K562 (cell line): ENCODE data around the gene ARMH1. TPM values are rescaled to one million over a fixed set of nuclear protein-coding genes. Genes with fewer than 3 reads are reported as not detected.

Experiments used
- ATF1 ChIP-seq, 2 experiments: fragments of 450-650 bp in 1 of 2; IDR thresholded peaks; 2 replicates each; pipeline ENCODE4 v1.6.1; 2016; ENCODE audit warnings: missing compliant biosample characterization in 1 of 2, missing genetic modification characterization in 1 of 2
- CEBPB ChIP-seq: fragments of 450-650 bp; IDR thresholded peaks from 2 replicates; pipeline ENCODE4 v1.6.1; 2016; ENCODE audit warnings: missing genetic modification characterization, missing compliant biosample characterization
- CTBP1 ChIP-seq: fragments of 450-650 bp; IDR thresholded peaks from 2 replicates; pipeline ENCODE4 v1.6.1; 2016; ENCODE audit warnings: borderline replicate concordance
- DPF2 ChIP-seq: fragments of 450-650 bp; IDR thresholded peaks from 2 replicates; pipeline ENCODE4 v1.6.1; 2016
- ERF ChIP-seq: fragments of 450-650 bp; formaldehyde crosslinking; IDR thresholded peaks from 2 replicates; pipeline ENCODE4 v1.4.0; 2020; ENCODE audit warnings: mild to moderate bottlenecking, mixed read lengths
- GABPB1 ChIP-seq: sonication (generic); formaldehyde crosslinking; IDR thresholded peaks from 2 replicates; pipeline ENCODE4 v1.8.0; 2022; ENCODE audit warnings: mild to moderate bottlenecking, missing genetic modification reagents
- HMGN3 ChIP-seq: IDR thresholded peaks from 2 replicates; pipeline ENCODE4 v1.6.1; 2011; ENCODE audit warnings: borderline replicate concordance, low read depth, mild to moderate bottlenecking, mixed read lengths, low read length; ENCODE audit not compliant: insufficient read length; ENCODE audit errors: extremely low read depth
- MCM7 ChIP-seq, 2 experiments: fragments of 450-650 bp; IDR thresholded peaks; 2 replicates each; pipeline ENCODE4 v1.6.1; 2016 to 2018
- MECOM ChIP-seq: fragments of 250-450 bp; sonication (Bioruptor Pico); IDR thresholded peaks from 2 replicates; pipeline ENCODE4 v1.8.0; 2022; ENCODE audit warnings: inconsistent platforms
- MEIS2 ChIP-seq: fragments of 450-650 bp; IDR thresholded peaks from 2 replicates; pipeline ENCODE4 v1.6.1; 2014; ENCODE audit warnings: mild to moderate bottlenecking; ENCODE audit not compliant: partially characterized antibody
- NFYB ChIP-seq: IDR thresholded peaks from 2 replicates; pipeline ENCODE4 v1.6.1; 2011; ENCODE audit warnings: mild to moderate bottlenecking, moderate library complexity; ENCODE audit not compliant: insufficient read length; ENCODE audit errors: extremely low read depth
- PHF8 ChIP-seq: fragments of 200-600 bp; sonication (generic); IDR thresholded peaks from 2 replicates; pipeline ENCODE4 v1.6.1; 2012; ENCODE audit warnings: mixed run types, mild to moderate bottlenecking, inconsistent platforms, low read length, moderate library complexity, borderline replicate concordance
- PML ChIP-seq: IDR thresholded peaks from 2 replicates; pipeline ENCODE4 v1.6.1; 2012; ENCODE audit warnings: low read length, inconsistent platforms
- RBM22 ChIP-seq: fragments of 200-400 bp; formaldehyde crosslinking; IDR thresholded peaks from 2 replicates; pipeline ENCODE4 v1.6.1; 2018; ENCODE audit warnings: low read length, low read depth; ENCODE audit not compliant: poor library complexity, severe bottlenecking
- RFX5 ChIP-seq: IDR thresholded peaks from 2 replicates; pipeline ENCODE4 v1.6.1; 2011; ENCODE audit warnings: low read depth, mild to moderate bottlenecking, improper control_type of control experiment, low read length
- STAT6 ChIP-seq: sonication (generic); formaldehyde crosslinking; IDR thresholded peaks from 2 replicates; pipeline ENCODE4 v1.8.1; 2023; ENCODE audit warnings: mild to moderate bottlenecking, missing genetic modification reagents
- TAF9B ChIP-seq: fragments of 450-650 bp; IDR thresholded peaks from 2 replicates; pipeline ENCODE4 v1.6.1; 2018; ENCODE audit warnings: mild to moderate bottlenecking; ENCODE audit not compliant: partially characterized antibody
- TARDBP ChIP-seq: fragments of 450-650 bp; IDR thresholded peaks from 2 replicates; pipeline ENCODE4 v1.6.1; 2016
- ZNF212 ChIP-seq: fragments of 450-650 bp; formaldehyde crosslinking; IDR thresholded peaks from 2 replicates; pipeline ENCODE4 v1.4.0; 2020; ENCODE audit warnings: mild to moderate bottlenecking
- ZNF274 ChIP-seq: IDR thresholded peaks from 2 replicates; pipeline ENCODE4 v1.6.1; 2011; ENCODE audit warnings: low read depth, mild to moderate bottlenecking, low read length, moderate library complexity, borderline replicate concordance
- polyA plus RNA-seq, 8 experiments: library from polyadenylated mRNA; depleted of rRNA in 4 of 8; stranded (reverse) in 5 of 8; unstranded in 3 of 8; fragments of >200 nt; fragmentation: Nextera tagmentation in 2 of 8; fragmentation: Illumina TruSeq in 1 of 8; extraction: Ambion mirVana in 2 of 8; extraction: Trizol in 1 of 8; gene quantifications; 2 replicates each; pipeline versions ENCODE4 v1.2.1 to v1.2.3, GENCODE V29; 2011 to 2014; ENCODE audit warnings: inconsistent platforms in 1 of 8, missing spikeins in 1 of 8
- total RNA-seq, 7 experiments: library from RNA; depleted of rRNA in 6 of 7; stranded (reverse); fragments of >200 nt in 6 of 7; fragmentation: Illumina TruSeq in 2 of 7; extraction: Trizol in 2 of 7; gene quantifications; 2 replicates each; pipeline versions ENCODE4 v1.2.1 to v1.2.3, GENCODE V29; 2011 to 2021; ENCODE audit warnings: low replicate concordance in 1 of 7
- TF ChIP-seq, protein P1 (sequence below): fragments of 250-450 bp; sonication (Bioruptor Pico); IDR thresholded peaks from 2 replicates; pipeline ENCODE4 v1.4.0; 2020; ENCODE audit warnings: mild to moderate bottlenecking, moderate library complexity

The ARMH1 gene
- total and polyA plus RNA-seq, 9 of the 15 experiments (the other 6 are each of a cell fraction or from before 2014, with no cell fraction given) = 0.41 TPM; not detected in 8

- TF ChIP-seq, protein P1, sequence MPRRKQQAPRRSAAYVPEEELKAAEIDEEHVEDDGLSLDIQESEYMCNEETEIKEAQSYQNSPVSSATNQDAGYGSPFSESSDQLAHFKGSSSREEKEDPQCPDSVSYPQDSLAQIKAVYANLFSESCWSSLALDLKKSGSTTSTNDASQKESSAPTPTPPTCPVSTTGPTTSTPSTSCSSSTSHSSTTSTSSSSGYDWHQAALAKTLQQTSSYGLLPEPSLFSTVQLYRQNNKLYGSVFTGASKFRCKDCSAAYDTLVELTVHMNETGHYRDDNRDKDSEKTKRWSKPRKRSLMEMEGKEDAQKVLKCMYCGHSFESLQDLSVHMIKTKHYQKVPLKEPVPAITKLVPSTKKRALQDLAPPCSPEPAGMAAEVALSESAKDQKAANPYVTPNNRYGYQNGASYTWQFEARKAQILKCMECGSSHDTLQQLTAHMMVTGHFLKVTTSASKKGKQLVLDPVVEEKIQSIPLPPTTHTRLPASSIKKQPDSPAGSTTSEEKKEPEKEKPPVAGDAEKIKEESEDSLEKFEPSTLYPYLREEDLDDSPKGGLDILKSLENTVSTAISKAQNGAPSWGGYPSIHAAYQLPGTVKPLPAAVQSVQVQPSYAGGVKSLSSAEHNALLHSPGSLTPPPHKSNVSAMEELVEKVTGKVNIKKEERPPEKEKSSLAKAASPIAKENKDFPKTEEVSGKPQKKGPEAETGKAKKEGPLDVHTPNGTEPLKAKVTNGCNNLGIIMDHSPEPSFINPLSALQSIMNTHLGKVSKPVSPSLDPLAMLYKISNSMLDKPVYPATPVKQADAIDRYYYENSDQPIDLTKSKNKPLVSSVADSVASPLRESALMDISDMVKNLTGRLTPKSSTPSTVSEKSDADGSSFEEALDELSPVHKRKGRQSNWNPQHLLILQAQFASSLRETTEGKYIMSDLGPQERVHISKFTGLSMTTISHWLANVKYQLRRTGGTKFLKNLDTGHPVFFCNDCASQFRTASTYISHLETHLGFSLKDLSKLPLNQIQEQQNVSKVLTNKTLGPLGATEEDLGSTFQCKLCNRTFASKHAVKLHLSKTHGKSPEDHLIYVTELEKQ = no peak
- TF ChIP-seq STAT6 (CRISPR knock-in tag) (peak; percentile 74; the same call in 1 of the 2 replicates), HMGN3 (peak; percentile 73), MECOM (peak; percentile 48; the same call in 1 of the 2 replicates), GABPB1 (peak; percentile 86), ZNF274 (no peak), RFX5 (peak; percentile 44), MEIS2 (no peak), TARDBP (no peak), ATF1 (CRISPR knock-in tag; IDR thresholded peaks at IDR 0.05) (no peak), ATF1 (tag; IDR thresholded peaks at IDR 0.05) (peak; percentile 94), DPF2 (no peak; the same call in 1 of the 2 replicates), PHF8 (peak; percentile 83), ZNF212 (CRISPR knock-in tag) (no peak), CTBP1 (peak; percentile 83), PML (peak; percentile 41; the same call in 1 of the 2 replicates), CEBPB (tag) (no peak), NFYB (peak; percentile 84), RBM22 (peak; percentile 90), ERF (0 out of 2 replicates have a peak, but pooled peaks have one; percentile 37), MCM7 (IDR thresholded peaks at IDR 0.05) (no peak), TAF9B (no peak)
Observed at GRCh38 chr1:44674113-44675000, at the start of gene ARMH1, which contains the start of gene TMEM53 (continued).
